Measurements from ENCODE around the gene AGAP2. TPM values are rescaled to one million over a fixed set of nuclear protein-coding genes. Genes with fewer than 3 reads are reported as not detected.

The AGAP2 gene
- total and polyA plus RNA-seq, 9 of the 15 experiments (the other 6 are each of a cell fraction or from before 2014, with no cell fraction given) = 0.04 to 0.77 (median 0.28) TPM; not detected in 1

GRCh38 chr12:57718641-57719528 is 19.7 kb downstream of the AGAP2 start:
- ATAC-seq = no peak
- Histone ChIP-seq H3K4me3 (no peak overlapping the region), H3K9me3 (replicated peaks; ENCODE audit: control insufficient read depth, insufficient read depth, low read depth, low read length) (no peaks in the 10 kb centered on the region), H3K79me2 (ENCODE audit: control insufficient read depth, insufficient read depth, low read length) (no peaks in the 10 kb centered on the region), H3K9me1 (ENCODE audit: control insufficient read depth, insufficient read depth, low read length) (no peaks in the 10 kb centered on the region), H3K27ac (ENCODE audit: extremely low read depth, low read depth, low read length) (no peak overlapping the region), H3K27me3 (ENCODE audit: control insufficient read depth in 2 of 2, insufficient read depth in 2 of 2, low read length in 2 of 2) (no peaks in the 10 kb centered on the region), H3K36me3 (ENCODE audit: control insufficient read depth, insufficient read depth, low read length) (peaks cover 52% of the 10 kb centered on the region; the same call in 2 of the 3 replicates), H3K9ac (ENCODE audit: insufficient read depth in 1 of 2, low read depth in 2 of 2, low read length in 2 of 2) (no peak overlapping the region), H2AFZ (ENCODE audit: low read depth, low read length) (no peak overlapping the region), H3K4me1 (replicated peaks in 1 of 2; ENCODE audit: control insufficient read depth in 2 of 2, insufficient read depth in 2 of 2, low read length in 2 of 2) (peaks cover 0 to 3% of the 10 kb centered on the region in 2 experiments; a peak in 1 of 5 replicates), H4K20me1 (replicated peaks; ENCODE audit: control insufficient read depth, insufficient read depth, low read length) (no peaks in the 10 kb centered on the region), H3K4me2 (ENCODE audit: insufficient read depth, low read length) (no peak overlapping the region)
- CTCF ChIA-PET (ENCODE audit: low intra/inter-chr PET ratio) = no interaction called here
- WGBS (ENCODE audit: insufficient coverage, low coverage, missing lambda C conversion rate) = 94% methylated on average over 14 of the region's 15 CpGs
- DNase-seq (ENCODE audit: extremely low read depth in 1 of 4, low spot score in 3 of 4) = no peak
- intact Hi-C loops (cut with micrococcal nuclease) = no loop called here
- in situ Hi-C loops (cut with MboI) = no loop called here
- no TSS peak for BruUV-seq (replicated peaks)
- POLR2A ChIA-PET = interaction anchor here (0.9 to 1.1 kb wide), 4 partner anchors 10 to 25 kb away, joined by 3 to 5 read pairs (median 4); partner anchors contain the start of gene OS9
- TF ChIP-seq SIRT6 (IDR thresholded peaks at IDR 0.05; ENCODE audit: low read depth, low read length) (no peak), RBM25 (IDR thresholded peaks at IDR 0.05; ENCODE audit: low read depth, low read length, severe bottlenecking) (peak; percentile 59), FOXP4 (CRISPR knock-in tag; IDR thresholded peaks at IDR 0.05; ENCODE audit: borderline replicate concordance) (no peak), ZNF41 (CRISPR knock-in tag; conservative IDR thresholded peaks at IDR 0.05) (no peak)
- no peak for FAIRE-seq
